Measurements from ENCODE around the gene TMEM212. TPM values are rescaled to one million over a fixed set of nuclear protein-coding genes. Genes with fewer than 3 reads are reported as not detected.
A peak's percentile ranks its signal among the peaks of the same experiment; 100 is the strongest.

TMEM212 gene
- total and polyA plus RNA-seq, 2 of the 13 experiments (the other 11 are each of a cell fraction or from before 2014, with no cell fraction given), result not detected

DNA sequence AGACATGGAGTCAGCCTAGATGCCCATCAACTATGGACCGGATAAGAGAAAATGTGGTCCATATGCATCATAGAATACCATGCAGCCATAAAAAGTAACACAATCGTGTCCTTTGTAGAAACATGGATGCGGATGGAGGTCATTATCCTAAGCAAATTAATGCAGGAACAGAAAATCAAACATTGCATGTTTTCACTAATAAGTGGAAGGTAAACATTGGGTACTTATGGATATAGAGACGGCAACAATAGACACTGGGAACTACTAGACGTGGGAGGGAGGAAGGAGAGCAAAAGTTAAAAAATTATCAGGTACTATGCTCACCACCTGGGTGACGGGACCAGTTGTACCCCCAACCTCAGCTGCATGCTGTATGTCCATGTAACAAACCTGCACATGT lies 35.3 kb upstream of the TMEM212 start (continued):
- peak; percentile 13; the same call in 1 of the 2 replicates for TF ChIP-seq FOSL2 (CRISPR knock-in tag; IDR thresholded peaks at IDR 0.05)
- TF ChIP-seq MED13 (CRISPR knock-in tag; IDR thresholded peaks at IDR 0.05), result no peak
- TF ChIP-seq, protein P1, sequence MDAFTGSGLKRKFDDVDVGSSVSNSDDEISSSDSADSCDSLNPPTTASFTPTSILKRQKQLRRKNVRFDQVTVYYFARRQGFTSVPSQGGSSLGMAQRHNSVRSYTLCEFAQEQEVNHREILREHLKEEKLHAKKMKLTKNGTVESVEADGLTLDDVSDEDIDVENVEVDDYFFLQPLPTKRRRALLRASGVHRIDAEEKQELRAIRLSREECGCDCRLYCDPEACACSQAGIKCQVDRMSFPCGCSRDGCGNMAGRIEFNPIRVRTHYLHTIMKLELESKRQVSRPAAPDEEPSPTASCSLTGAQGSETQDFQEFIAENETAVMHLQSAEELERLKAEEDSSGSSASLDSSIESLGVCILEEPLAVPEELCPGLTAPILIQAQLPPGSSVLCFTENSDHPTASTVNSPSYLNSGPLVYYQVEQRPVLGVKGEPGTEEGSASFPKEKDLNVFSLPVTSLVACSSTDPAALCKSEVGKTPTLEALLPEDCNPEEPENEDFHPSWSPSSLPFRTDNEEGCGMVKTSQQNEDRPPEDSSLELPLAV (CRISPR knock-in tag; conservative IDR thresholded peaks at IDR 0.05; ENCODE audit: low read depth), result no peak
- TF ChIP-seq EP300 (IDR thresholded peaks at IDR 0.05; ENCODE audit: low read depth in 2 of 2, low read length in 2 of 2), result peak in 1 of 2 experiments; percentile 58; a peak in 1 of 4 replicates
- no peak; the same call in 1 of the 2 replicates for TF ChIP-seq EP300 (CRISPR knock-in tag; IDR thresholded peaks at IDR 0.05; ENCODE audit: borderline replicate concordance)
- TF ChIP-seq ZNF598 (CRISPR knock-in tag; IDR thresholded peaks at IDR 0.05; ENCODE audit: borderline replicate concordance), result no peak
- TF ChIP-seq, protein P2, sequence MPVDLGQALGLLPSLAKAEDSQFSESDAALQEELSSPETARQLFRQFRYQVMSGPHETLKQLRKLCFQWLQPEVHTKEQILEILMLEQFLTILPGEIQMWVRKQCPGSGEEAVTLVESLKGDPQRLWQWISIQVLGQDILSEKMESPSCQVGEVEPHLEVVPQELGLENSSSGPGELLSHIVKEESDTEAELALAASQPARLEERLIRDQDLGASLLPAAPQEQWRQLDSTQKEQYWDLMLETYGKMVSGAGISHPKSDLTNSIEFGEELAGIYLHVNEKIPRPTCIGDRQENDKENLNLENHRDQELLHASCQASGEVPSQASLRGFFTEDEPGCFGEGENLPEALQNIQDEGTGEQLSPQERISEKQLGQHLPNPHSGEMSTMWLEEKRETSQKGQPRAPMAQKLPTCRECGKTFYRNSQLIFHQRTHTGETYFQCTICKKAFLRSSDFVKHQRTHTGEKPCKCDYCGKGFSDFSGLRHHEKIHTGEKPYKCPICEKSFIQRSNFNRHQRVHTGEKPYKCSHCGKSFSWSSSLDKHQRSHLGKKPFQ (CRISPR knock-in tag; IDR thresholded peaks at IDR 0.05; ENCODE audit: insufficient replicate concordance), result no peak
- TF ChIP-seq ZNF746 (CRISPR knock-in tag; IDR thresholded peaks at IDR 0.05), result no peak
- TF ChIP-seq, protein P3, sequence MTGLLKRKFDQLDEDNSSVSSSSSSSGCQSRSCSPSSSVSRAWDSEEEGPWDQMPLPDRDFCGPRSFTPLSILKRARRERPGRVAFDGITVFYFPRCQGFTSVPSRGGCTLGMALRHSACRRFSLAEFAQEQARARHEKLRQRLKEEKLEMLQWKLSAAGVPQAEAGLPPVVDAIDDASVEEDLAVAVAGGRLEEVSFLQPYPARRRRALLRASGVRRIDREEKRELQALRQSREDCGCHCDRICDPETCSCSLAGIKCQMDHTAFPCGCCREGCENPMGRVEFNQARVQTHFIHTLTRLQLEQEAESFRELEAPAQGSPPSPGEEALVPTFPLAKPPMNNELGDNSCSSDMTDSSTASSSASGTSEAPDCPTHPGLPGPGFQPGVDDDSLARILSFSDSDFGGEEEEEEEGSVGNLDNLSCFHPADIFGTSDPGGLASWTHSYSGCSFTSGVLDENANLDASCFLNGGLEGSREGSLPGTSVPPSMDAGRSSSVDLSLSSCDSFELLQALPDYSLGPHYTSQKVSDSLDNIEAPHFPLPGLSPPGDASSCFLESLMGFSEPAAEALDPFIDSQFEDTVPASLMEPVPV (CRISPR knock-in tag; IDR thresholded peaks at IDR 0.05), result no peak
- TF ChIP-seq AHR (CRISPR knock-in tag; IDR thresholded peaks at IDR 0.05), result no peak
- TF ChIP-seq ZNF577 (CRISPR knock-in tag; IDR thresholded peaks at IDR 0.05; ENCODE audit: borderline replicate concordance, low read depth), result no peak
- no peak for TF ChIP-seq RELA (CRISPR knock-in tag; IDR thresholded peaks at IDR 0.05)
- TF ChIP-seq TARDBP (CRISPR knock-in tag; IDR thresholded peaks at IDR 0.05), result no peak
- no peak for TF ChIP-seq CCAR2 (optimal IDR thresholded peaks at IDR 0.05; ENCODE audit: low read depth, low read length)
- TF ChIP-seq SMARCE1 (IDR thresholded peaks at IDR 0.05; ENCODE audit: borderline replicate concordance), result no peak
- TF ChIP-seq, protein P4, sequence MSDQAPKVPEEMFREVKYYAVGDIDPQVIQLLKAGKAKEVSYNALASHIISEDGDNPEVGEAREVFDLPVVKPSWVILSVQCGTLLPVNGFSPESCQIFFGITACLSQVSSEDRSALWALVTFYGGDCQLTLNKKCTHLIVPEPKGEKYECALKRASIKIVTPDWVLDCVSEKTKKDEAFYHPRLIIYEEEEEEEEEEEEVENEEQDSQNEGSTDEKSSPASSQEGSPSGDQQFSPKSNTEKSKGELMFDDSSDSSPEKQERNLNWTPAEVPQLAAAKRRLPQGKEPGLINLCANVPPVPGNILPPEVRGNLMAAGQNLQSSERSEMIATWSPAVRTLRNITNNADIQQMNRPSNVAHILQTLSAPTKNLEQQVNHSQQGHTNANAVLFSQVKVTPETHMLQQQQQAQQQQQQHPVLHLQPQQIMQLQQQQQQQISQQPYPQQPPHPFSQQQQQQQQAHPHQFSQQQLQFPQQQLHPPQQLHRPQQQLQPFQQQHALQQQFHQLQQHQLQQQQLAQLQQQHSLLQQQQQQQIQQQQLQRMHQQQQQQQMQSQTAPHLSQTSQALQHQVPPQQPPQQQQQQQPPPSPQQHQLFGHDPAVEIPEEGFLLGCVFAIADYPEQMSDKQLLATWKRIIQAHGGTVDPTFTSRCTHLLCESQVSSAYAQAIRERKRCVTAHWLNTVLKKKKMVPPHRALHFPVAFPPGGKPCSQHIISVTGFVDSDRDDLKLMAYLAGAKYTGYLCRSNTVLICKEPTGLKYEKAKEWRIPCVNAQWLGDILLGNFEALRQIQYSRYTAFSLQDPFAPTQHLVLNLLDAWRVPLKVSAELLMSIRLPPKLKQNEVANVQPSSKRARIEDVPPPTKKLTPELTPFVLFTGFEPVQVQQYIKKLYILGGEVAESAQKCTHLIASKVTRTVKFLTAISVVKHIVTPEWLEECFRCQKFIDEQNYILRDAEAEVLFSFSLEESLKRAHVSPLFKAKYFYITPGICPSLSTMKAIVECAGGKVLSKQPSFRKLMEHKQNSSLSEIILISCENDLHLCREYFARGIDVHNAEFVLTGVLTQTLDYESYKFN (CRISPR knock-in tag; conservative IDR thresholded peaks at IDR 0.05), result 0 out of 2 replicates have a peak, but pooled peaks have one; percentile 25
- TF ChIP-seq ATRX (CRISPR knock-in tag; IDR thresholded peaks at IDR 0.05; ENCODE audit: borderline replicate concordance), result no peak
- TF ChIP-seq FOXP1 (IDR thresholded peaks at IDR 0.05), result no peak
- peak; percentile 45; the same call in 1 of the 2 replicates for TF ChIP-seq FOXP1 (CRISPR knock-in tag; IDR thresholded peaks at IDR 0.05)
- no peak for TF ChIP-seq ZNF747 (CRISPR knock-in tag; IDR thresholded peaks at IDR 0.05; ENCODE audit: borderline replicate concordance)
- TF ChIP-seq ZSCAN12 (CRISPR knock-in tag; IDR thresholded peaks at IDR 0.05), result no peak
- TF ChIP-seq FOXA3 (CRISPR knock-in tag; IDR thresholded peaks at IDR 0.05), result peak; percentile 79
- TF ChIP-seq TEAD3 (CRISPR knock-in tag; optimal IDR thresholded peaks at IDR 0.05; ENCODE audit: borderline replicate concordance), result no peak
- TF ChIP-seq RXRA (CRISPR knock-in tag; IDR thresholded peaks at IDR 0.05), result no peak
- no peak for TF ChIP-seq ZSCAN21 (CRISPR knock-in tag; IDR thresholded peaks at IDR 0.05; ENCODE audit: borderline replicate concordance)

Measured in HepG2 (cell line).